HepG2 (cell line): ENCODE data around the gene FNDC3A. TPM values are rescaled to one million over a fixed set of nuclear protein-coding genes. Genes with fewer than 3 reads are reported as not detected.

Source experiments
- ATF7 ChIP-seq, 2 experiments: fragments of 450-650 bp in 1 of 2; sonication (generic) in 1 of 2; formaldehyde crosslinking in 1 of 2; IDR thresholded peaks; 2 replicates each; pipeline versions ENCODE4 v1.4.0 to v1.6.1; 2016 to 2020; ENCODE audit warnings: antibody characterized with exemption in 1 of 2, mild to moderate bottlenecking in 1 of 2, missing genetic modification reagents in 1 of 2
- ELF4 ChIP-seq: sonication (generic); formaldehyde crosslinking; IDR thresholded peaks from 2 replicates; pipeline ENCODE4 v1.5.0; 2020; ENCODE audit warnings: missing genetic modification reagents, mild to moderate bottlenecking, moderate library complexity, borderline replicate concordance
- KMT2B ChIP-seq: IDR thresholded peaks from 2 replicates; pipeline ENCODE4 v1.6.1; 2016; ENCODE audit warnings: missing genetic modification reagents, missing compliant biosample characterization
- MXI1 ChIP-seq: IDR thresholded peaks from 3 replicates; pipeline ENCODE4 v1.6.1; 2012; ENCODE audit warnings: low read depth, low read length, inconsistent platforms, borderline replicate concordance
- NAIF1 ChIP-seq: sonication (generic); formaldehyde crosslinking; IDR thresholded peaks from 2 replicates; pipeline ENCODE4 v1.5.0; 2020; ENCODE audit warnings: mild to moderate bottlenecking, missing genetic modification reagents, borderline replicate concordance
- POLR2A ChIP-seq, 2 experiments: IDR thresholded peaks; 2 replicates each; pipeline ENCODE4 v1.6.1; 2011; ENCODE audit warnings: low read depth in 2 of 2, low read length in 2 of 2, mild to moderate bottlenecking in 1 of 2, moderate library complexity in 1 of 2; ENCODE audit not compliant: insufficient read depth in 1 of 2
- REL ChIP-seq: sonication (generic); formaldehyde crosslinking; conservative IDR thresholded peaks from 2 replicates; pipeline ENCODE4 v1.8.0; 2022; ENCODE audit warnings: mild to moderate bottlenecking, missing genetic modification reagents, moderate library complexity
- TCF7 ChIP-seq: sonication (generic); IDR thresholded peaks from 2 replicates; pipeline ENCODE4 v1.6.1; 2016; ENCODE audit warnings: antibody characterized with exemption, low read depth
- WIZ ChIP-seq: sonication (generic); formaldehyde crosslinking; IDR thresholded peaks from 2 replicates; pipeline ENCODE4 v1.5.1; 2020; ENCODE audit warnings: mild to moderate bottlenecking, missing genetic modification reagents
- ZEB1 ChIP-seq: IDR thresholded peaks from 2 replicates; pipeline ENCODE4 v1.6.1; 2012; ENCODE audit warnings: mild to moderate bottlenecking, low read depth, inconsistent platforms; ENCODE audit not compliant: insufficient replicate concordance
- ZMYM3 ChIP-seq: sonication (generic); formaldehyde crosslinking; IDR thresholded peaks from 2 replicates; pipeline ENCODE4 v1.5.1; 2020; ENCODE audit warnings: mild to moderate bottlenecking, missing genetic modification reagents
- ZNF292 ChIP-seq: sonication (generic); formaldehyde crosslinking; IDR thresholded peaks from 2 replicates; pipeline ENCODE4 v1.8.1; 2022; ENCODE audit warnings: mild to moderate bottlenecking, low read depth, missing genetic modification reagents, borderline replicate concordance
- ZNF678 ChIP-seq: sonication (generic); formaldehyde crosslinking; IDR thresholded peaks from 2 replicates; pipeline ENCODE4 v1.4.0; 2020; ENCODE audit warnings: mild to moderate bottlenecking, missing genetic modification reagents
- ZNF816 ChIP-seq: sonication (generic); formaldehyde crosslinking; IDR thresholded peaks from 2 replicates; pipeline ENCODE4 v1.8.0; 2022; ENCODE audit warnings: missing genetic modification reagents, mild to moderate bottlenecking, borderline replicate concordance
- ZSCAN9 ChIP-seq: IDR thresholded peaks from 2 replicates; pipeline ENCODE4 v1.6.1; 2016; ENCODE audit warnings: borderline replicate concordance
- polyA plus RNA-seq, 8 experiments: library from polyadenylated mRNA; depleted of rRNA in 3 of 8; stranded (reverse) in 7 of 8; unstranded in 1 of 8; fragments of >200 nt; fragmentation: Illumina TruSeq in 4 of 8; extraction: Trizol in 4 of 8; gene quantifications; 2 replicates each; pipeline versions ENCODE4 v1.2.1 to v1.2.3, GENCODE V29; 2011 to 2016; ENCODE audit warnings: low read depth in 4 of 8, missing spikeins in 1 of 8, mixed read lengths in 1 of 8; ENCODE audit not compliant: insufficient read depth in 1 of 8
- total RNA-seq, 5 experiments: library from RNA; depleted of rRNA; stranded (reverse); fragments of >200 nt; fragmentation: Illumina TruSeq; extraction: Trizol; gene quantifications; 2 replicates each; pipeline ENCODE4 v1.2.3, GENCODE V29; 2016; ENCODE audit warnings: low read depth in 1 of 5
- TF ChIP-seq, protein P1 (sequence below), 2 experiments: fragments of 450-650 bp in 1 of 2; sonication (generic) in 1 of 2; formaldehyde crosslinking; IDR thresholded peaks; 2 replicates each; pipeline versions ENCODE4 v1.5.0 to v1.8.0; 2020 to 2022; ENCODE audit warnings: mild to moderate bottlenecking in 1 of 2, missing genetic modification reagents in 1 of 2
- TF ChIP-seq, protein P2 (sequence below): sonication (generic); formaldehyde crosslinking; IDR thresholded peaks from 2 replicates; pipeline ENCODE4 v1.8.0; 2022; ENCODE audit warnings: missing genetic modification reagents, mild to moderate bottlenecking, borderline replicate concordance
- TF ChIP-seq, protein P3 (sequence below): sonication (generic); formaldehyde crosslinking; conservative IDR thresholded peaks from 2 replicates; pipeline ENCODE4 v1.4.0; 2020; ENCODE audit warnings: missing genetic modification reagents
- TF ChIP-seq, protein P4 (sequence below): sonication (generic); formaldehyde crosslinking; IDR thresholded peaks from 2 replicates; pipeline ENCODE4 v1.4.0; 2020; ENCODE audit warnings: mild to moderate bottlenecking, low read depth, missing genetic modification reagents
- TF ChIP-seq, protein P5 (sequence below): sonication (generic); formaldehyde crosslinking; IDR thresholded peaks from 2 replicates; pipeline ENCODE4 v1.8.0; 2022; ENCODE audit warnings: mild to moderate bottlenecking, missing genetic modification reagents, borderline replicate concordance

The FNDC3A gene
- total and polyA plus RNA-seq, 2 of the 13 experiments (the other 11 are each of a cell fraction or from before 2014, with no cell fraction given): 36.7 to 39.3 TPM

DNA sequence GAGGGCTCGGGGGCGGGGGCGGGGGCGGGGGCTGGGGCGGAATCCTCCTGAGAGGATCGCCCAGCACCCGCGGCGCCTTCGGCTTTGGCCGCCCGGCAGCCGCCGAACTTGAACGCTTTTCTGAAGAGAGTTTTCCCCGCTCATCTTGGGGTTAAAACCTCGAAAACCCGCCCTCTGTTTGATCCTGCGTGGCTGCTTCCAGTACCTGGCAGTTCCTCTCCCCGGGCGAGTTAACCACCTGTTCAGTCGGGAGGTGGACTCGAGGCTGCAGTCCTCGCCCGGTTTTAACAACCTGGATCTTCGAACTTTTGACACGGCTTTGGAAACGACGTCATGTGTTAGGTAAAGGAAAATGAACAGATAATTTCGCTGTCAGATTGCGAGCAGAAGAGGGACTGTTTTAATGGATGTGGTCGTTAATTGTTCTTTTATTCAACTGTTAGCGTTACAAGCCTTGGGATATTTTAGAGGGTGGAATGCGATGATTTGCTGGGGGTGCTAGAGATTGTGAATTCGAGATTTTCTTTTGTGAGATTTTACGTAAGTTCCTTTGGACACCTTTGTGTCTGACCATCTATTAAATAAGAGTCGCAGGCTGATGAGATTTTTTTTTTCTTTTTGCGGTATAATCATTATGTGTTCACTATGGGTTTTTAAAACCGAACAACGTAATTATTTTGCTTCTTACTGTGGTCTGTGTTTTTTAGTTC, 1.0 kb downstream of the FNDC3A start (continued):
- peak; percentile 65 for TF ChIP-seq ATF7 (IDR thresholded peaks at IDR 0.05)
- no peak for TF ChIP-seq ATF7 (CRISPR knock-in tag; IDR thresholded peaks at IDR 0.05)
- 0 out of 2 replicates have a peak, but pooled peaks have one; percentile 48 for TF ChIP-seq ZNF816 (CRISPR knock-in tag)
- TF ChIP-seq REL (CRISPR knock-in tag): no peak
- TF ChIP-seq ELF4 (CRISPR knock-in tag): no peak; the same call in 1 of the 2 replicates
- no peak for TF ChIP-seq NAIF1 (CRISPR knock-in tag)
- TF ChIP-seq WIZ: 0 out of 2 replicates have a peak, but pooled peaks have one; percentile 10
- TF ChIP-seq, protein P1, sequence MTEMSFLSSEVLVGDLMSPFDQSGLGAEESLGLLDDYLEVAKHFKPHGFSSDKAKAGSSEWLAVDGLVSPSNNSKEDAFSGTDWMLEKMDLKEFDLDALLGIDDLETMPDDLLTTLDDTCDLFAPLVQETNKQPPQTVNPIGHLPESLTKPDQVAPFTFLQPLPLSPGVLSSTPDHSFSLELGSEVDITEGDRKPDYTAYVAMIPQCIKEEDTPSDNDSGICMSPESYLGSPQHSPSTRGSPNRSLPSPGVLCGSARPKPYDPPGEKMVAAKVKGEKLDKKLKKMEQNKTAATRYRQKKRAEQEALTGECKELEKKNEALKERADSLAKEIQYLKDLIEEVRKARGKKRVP (CRISPR knock-in tag; IDR thresholded peaks at IDR 0.05): no peak; a peak in 1 of 4 replicates
- peak in 1 of 2 experiments; percentile 75; a peak in 2 of 4 replicates for TF ChIP-seq POLR2A (IDR thresholded peaks at IDR 0.05; ENCODE audit: insufficient read depth in 1 of 2, low read depth in 2 of 2, low read length in 2 of 2)
- TF ChIP-seq, protein P2, sequence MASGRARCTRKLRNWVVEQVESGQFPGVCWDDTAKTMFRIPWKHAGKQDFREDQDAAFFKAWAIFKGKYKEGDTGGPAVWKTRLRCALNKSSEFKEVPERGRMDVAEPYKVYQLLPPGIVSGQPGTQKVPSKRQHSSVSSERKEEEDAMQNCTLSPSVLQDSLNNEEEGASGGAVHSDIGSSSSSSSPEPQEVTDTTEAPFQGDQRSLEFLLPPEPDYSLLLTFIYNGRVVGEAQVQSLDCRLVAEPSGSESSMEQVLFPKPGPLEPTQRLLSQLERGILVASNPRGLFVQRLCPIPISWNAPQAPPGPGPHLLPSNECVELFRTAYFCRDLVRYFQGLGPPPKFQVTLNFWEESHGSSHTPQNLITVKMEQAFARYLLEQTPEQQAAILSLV (CRISPR knock-in tag): 0 out of 2 replicates have a peak, but pooled peaks have one; percentile 6
- TF ChIP-seq MXI1: peak; percentile 36; the same call in 1 of the 3 replicates
- no peak for TF ChIP-seq ZMYM3 (CRISPR knock-in tag)
- TF ChIP-seq ZSCAN9 (CRISPR knock-in tag): 0 out of 2 replicates have a peak, but pooled peaks have one; percentile 38
- TF ChIP-seq ZEB1: peak; percentile 47
- peak; percentile 58 for TF ChIP-seq KMT2B (CRISPR knock-in tag)
- TF ChIP-seq, protein P3, sequence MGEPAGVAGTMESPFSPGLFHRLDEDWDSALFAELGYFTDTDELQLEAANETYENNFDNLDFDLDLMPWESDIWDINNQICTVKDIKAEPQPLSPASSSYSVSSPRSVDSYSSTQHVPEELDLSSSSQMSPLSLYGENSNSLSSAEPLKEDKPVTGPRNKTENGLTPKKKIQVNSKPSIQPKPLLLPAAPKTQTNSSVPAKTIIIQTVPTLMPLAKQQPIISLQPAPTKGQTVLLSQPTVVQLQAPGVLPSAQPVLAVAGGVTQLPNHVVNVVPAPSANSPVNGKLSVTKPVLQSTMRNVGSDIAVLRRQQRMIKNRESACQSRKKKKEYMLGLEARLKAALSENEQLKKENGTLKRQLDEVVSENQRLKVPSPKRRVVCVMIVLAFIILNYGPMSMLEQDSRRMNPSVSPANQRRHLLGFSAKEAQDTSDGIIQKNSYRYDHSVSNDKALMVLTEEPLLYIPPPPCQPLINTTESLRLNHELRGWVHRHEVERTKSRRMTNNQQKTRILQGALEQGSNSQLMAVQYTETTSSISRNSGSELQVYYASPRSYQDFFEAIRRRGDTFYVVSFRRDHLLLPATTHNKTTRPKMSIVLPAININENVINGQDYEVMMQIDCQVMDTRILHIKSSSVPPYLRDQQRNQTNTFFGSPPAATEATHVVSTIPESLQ (CRISPR knock-in tag): no peak
- peak; percentile 45; the same call in 1 of the 2 replicates for TF ChIP-seq TCF7
- TF ChIP-seq ZNF678 (CRISPR knock-in tag): no peak
- TF ChIP-seq ZNF292 (CRISPR knock-in tag): peak; percentile 56; the same call in 1 of the 2 replicates
- TF ChIP-seq, protein P4, sequence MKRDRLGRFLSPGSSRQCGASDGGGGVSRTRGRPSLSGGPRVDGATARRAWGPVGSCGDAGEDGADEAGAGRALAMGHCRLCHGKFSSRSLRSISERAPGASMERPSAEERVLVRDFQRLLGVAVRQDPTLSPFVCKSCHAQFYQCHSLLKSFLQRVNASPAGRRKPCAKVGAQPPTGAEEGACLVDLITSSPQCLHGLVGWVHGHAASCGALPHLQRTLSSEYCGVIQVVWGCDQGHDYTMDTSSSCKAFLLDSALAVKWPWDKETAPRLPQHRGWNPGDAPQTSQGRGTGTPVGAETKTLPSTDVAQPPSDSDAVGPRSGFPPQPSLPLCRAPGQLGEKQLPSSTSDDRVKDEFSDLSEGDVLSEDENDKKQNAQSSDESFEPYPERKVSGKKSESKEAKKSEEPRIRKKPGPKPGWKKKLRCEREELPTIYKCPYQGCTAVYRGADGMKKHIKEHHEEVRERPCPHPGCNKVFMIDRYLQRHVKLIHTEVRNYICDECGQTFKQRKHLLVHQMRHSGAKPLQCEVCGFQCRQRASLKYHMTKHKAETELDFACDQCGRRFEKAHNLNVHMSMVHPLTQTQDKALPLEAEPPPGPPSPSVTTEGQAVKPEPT (CRISPR knock-in tag): no peak
- TF ChIP-seq, protein P5, sequence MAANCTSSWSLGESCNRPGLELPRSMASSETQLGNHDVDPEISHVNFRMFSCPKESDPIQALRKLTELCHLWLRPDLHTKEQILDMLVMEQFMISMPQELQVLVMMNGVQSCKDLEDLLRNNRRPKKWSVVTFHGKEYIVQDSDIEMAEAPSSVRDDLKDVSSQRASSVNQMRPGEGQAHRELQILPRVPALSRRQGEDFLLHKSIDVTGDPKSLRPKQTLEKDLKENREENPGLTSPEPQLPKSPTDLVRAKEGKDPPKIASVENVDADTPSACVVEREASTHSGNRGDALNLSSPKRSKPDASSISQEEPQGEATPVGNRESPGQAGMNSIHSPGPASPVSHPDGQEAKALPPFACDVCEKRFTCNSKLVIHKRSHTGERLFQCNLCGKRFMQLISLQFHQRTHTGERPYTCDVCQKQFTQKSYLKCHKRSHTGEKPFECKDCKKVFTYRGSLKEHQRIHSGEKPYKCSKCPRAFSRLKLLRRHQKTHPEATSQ (CRISPR knock-in tag): 0 out of 2 replicates have a peak, but pooled peaks have one; percentile 23
